MCF 10A (cell line): Measurements from ENCODE around the gene SSC5D. TPM values are rescaled to one million over a fixed set of nuclear protein-coding genes. Genes with fewer than 3 reads are reported as not detected.

Source experiments
- BruUV-seq: library from RNA; stranded (reverse); fragments of 400-500 nt; replicated peaks from 2 replicates; lab custom pipeline; 2021; lab: Mats Ljungman, UMichigan
- CTCF ChIA-PET: fragments of 300-600 bp; sonication (Branson Sonifier 250); formaldehyde crosslinking; extraction: SDS; loops from one replicate; lab custom pipeline; 2021; ENCODE audit warnings: antibody characterized with exemption, inconsistent platforms; lab: Yijun Ruan, JAX
- POLR2A ChIA-PET: fragments of 300-600, 350-650 bp; sonication (Branson Sonifier 250); formaldehyde crosslinking; extraction: SDS; loops from one replicate; lab custom pipeline; 2020; ENCODE audit warnings: antibody characterized with exemption, inconsistent platforms; lab: Yijun Ruan, JAX
- DNase-seq: peaks from one replicate; pipeline ENCODE4 v3.0.0-alpha.2; 2018; ENCODE audit not compliant: unreplicated experiment
- H3K27ac Mint-ChIP-seq: one replicate; pipeline ENCODE4 v1.8.0; 2022; ENCODE audit warnings: mild to moderate bottlenecking, low read depth, mixed read lengths; ENCODE audit not compliant: unreplicated experiment
- H3K27me3 Mint-ChIP-seq: one replicate; pipeline ENCODE4 v1.8.0; 2022; ENCODE audit warnings: mixed read lengths; ENCODE audit not compliant: insufficient read depth, unreplicated experiment
- H3K36me3 Mint-ChIP-seq: one replicate; pipeline ENCODE4 v1.8.0; 2022; ENCODE audit warnings: mild to moderate bottlenecking, moderate library complexity, mixed read lengths; ENCODE audit not compliant: insufficient read depth, unreplicated experiment
- H3K4me1 Mint-ChIP-seq: one replicate; pipeline ENCODE4 v1.8.0; 2022; ENCODE audit warnings: mixed read lengths; ENCODE audit not compliant: insufficient read depth, unreplicated experiment
- H3K4me3 Mint-ChIP-seq: one replicate; pipeline ENCODE4 v1.8.0; 2022; ENCODE audit warnings: mild to moderate bottlenecking, moderate library complexity, mixed read lengths; ENCODE audit not compliant: unreplicated experiment
- H3K9me3 Mint-ChIP-seq: one replicate; pipeline ENCODE4 v1.8.0; 2022; ENCODE audit warnings: mixed read lengths; ENCODE audit not compliant: unreplicated experiment
- CTCF ChIP-seq: fragments of 200-600 bp; IDR thresholded peaks from one replicate; pipeline ENCODE4 v1.8.0; 2022; ENCODE audit warnings: antibody characterized with exemption, mild to moderate bottlenecking; ENCODE audit not compliant: unreplicated experiment
- intact Hi-C: fragments of 100-400 bp; cut with micrococcal nuclease; formaldehyde crosslinking; loops from 2 replicates; pipeline ENCODE4 v1.14.1; 2022
- total RNA-seq: library from RNA; stranded (reverse); gene quantifications from 2 replicates; pipeline ENCODE4 v1.2.3, GENCODE V29; 2022

SSC5D gene
- total RNA-seq, 1 experiment from 2014 or later: 0.33 TPM

- H3K36me3 Mint-ChIP-seq: peaks cover 5% of the 10 kb centered on the region
- no peaks in the 10 kb centered on the region for H3K27me3 Mint-ChIP-seq
- ChIA-PET POLR2A (interaction anchor here (0.7 kb wide), 1 partner anchor 170 kb away, joined by 4 read pairs; no protein-coding TSS in a partner anchor), CTCF (interaction anchor here (0.6 to 6.2 kb wide), 6 partner anchors 14 to 358 kb away, joined by 4 to 51 read pairs (median 4); no protein-coding TSS in a partner anchor)
- no peak for DNase-seq
- no peak for TF ChIP-seq CTCF
- H3K4me1 Mint-ChIP-seq: peaks cover 30% of the 10 kb centered on the region
- no peaks in the 10 kb centered on the region for H3K9me3 Mint-ChIP-seq
- intact Hi-C loops: no loop called here
- H3K4me3 Mint-ChIP-seq: no peak overlapping the region
- no TSS peak for BruUV-seq
- no peak overlapping the region for H3K27ac Mint-ChIP-seq
Observed at GRCh38 chr19:55490478-55491432, 2.5 kb downstream of the SSC5D start.

- H3K4me1 Mint-ChIP-seq: peaks cover 24% of the 10 kb centered on the region
- ChIA-PET POLR2A (interaction anchor here (0.9 to 1.0 kb wide), 2 partner anchors 12 to 16 kb away, joined by 3 to 4 read pairs; partner anchors contain the start of gene ZNF628), CTCF (interaction anchor here (0.5 to 6.2 kb wide), 7 partner anchors 13 to 1615 kb away, joined by 3 to 51 read pairs (median 4); no protein-coding TSS in a partner anchor)
- TF ChIP-seq CTCF: no peak
- H3K27ac Mint-ChIP-seq: peak overlapping the region; percentile 52
- DNase-seq: peak; percentile 72
- H3K4me3 Mint-ChIP-seq: no peak overlapping the region
- no TSS peak for BruUV-seq
- peaks cover 5% of the 10 kb centered on the region for H3K36me3 Mint-ChIP-seq
- no peaks in the 10 kb centered on the region for H3K9me3 Mint-ChIP-seq
- no peaks in the 10 kb centered on the region for H3K27me3 Mint-ChIP-seq
- intact Hi-C loops: no loop called here
Observed at GRCh38 chr19:55491546-55492360, 3.5 kb downstream of the SSC5D start.

- Mint-ChIP-seq H3K27me3 (no peaks in the 10 kb centered on the region), H3K4me3 (no peak overlapping the region), H3K4me1 (peaks cover 21% of the 10 kb centered on the region), H3K36me3 (peaks cover 5% of the 10 kb centered on the region), H3K27ac (no peak overlapping the region), H3K9me3 (no peaks in the 10 kb centered on the region)
- BruUV-seq: no TSS peak
- intact Hi-C loops: no loop called here
- ChIA-PET POLR2A (interaction anchor here (0.9 to 1.0 kb wide), 2 partner anchors 12 to 17 kb away, joined by 3 to 4 read pairs; partner anchors contain the start of gene ZNF628), CTCF (interaction anchor here (0.6 to 6.2 kb wide), 5 partner anchors 9 to 403 kb away, joined by 3 to 51 read pairs (median 4); no protein-coding TSS in a partner anchor)
- DNase-seq: peak; percentile 58
- no peak for TF ChIP-seq CTCF
Observed at GRCh38 chr19:55492362-55492944, 4.2 kb downstream of the SSC5D start.
